ENCODE results near the gene TMX2. TPM values are rescaled to one million over a fixed set of nuclear protein-coding genes. Genes with fewer than 3 reads are reported as not detected.

TMX2 gene
- total and polyA plus RNA-seq, 10 donors: 36.0 to 57.0 (median 49.1) TPM

DNA sequence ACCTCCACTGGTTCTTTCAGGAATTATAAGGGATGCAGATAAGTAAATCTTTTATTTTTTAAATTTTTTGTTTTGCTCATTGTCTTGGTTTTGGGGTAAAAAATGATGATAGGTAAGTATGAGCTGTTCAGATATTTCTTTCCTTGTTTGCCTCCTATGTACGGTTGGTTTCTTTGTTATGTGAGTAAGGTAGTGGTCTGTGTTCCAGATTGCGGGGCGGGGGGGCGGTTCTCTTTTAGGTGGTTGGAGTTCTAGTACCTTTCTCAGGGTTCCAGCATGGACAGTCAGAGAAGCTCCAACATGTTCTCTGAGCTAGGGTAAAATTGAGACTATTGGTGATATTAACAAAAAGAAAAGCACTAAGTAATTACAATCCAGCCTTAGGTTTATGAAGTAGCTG lies 51.6 kb downstream of the TMX2 start:
- H3K9me3 ChIP-seq: no peaks in the 10 kb centered on the region
- no peaks in the 10 kb centered on the region for H3K36me3 ChIP-seq
- intact Hi-C loops (cut with DNase I; ENCODE audit: low total_unique reads): no loop called here
- DNase-seq: no peak
- no peaks in the 10 kb centered on the region for H3K27me3 ChIP-seq (replicated peaks in 1 of 7)
- H3K4me1 ChIP-seq: peaks cover under 1 to 76% (median 26%) of the 10 kb centered on the region in 6 donors
- 53 to 76% (median 64%) methylated on average over 4 of the region's 4 CpGs for WGBS, 5 donors
- H3K4me3 ChIP-seq: peak overlapping the region; percentile 41 to 69 (median 48)
- TF ChIP-seq POLR2AphosphoS5 (IDR thresholded peaks at IDR 0.05) (no peak), CTCF (IDR thresholded peaks at IDR 0.05 in 8 of 11, conservative IDR thresholded peaks at IDR 0.05 in 3 of 11) (no peak), POLR2A (IDR thresholded peaks at IDR 0.05) (no peak)
- H3K27ac ChIP-seq: peak overlapping the region; percentile 22 to 92 (median 85)

DNA sequence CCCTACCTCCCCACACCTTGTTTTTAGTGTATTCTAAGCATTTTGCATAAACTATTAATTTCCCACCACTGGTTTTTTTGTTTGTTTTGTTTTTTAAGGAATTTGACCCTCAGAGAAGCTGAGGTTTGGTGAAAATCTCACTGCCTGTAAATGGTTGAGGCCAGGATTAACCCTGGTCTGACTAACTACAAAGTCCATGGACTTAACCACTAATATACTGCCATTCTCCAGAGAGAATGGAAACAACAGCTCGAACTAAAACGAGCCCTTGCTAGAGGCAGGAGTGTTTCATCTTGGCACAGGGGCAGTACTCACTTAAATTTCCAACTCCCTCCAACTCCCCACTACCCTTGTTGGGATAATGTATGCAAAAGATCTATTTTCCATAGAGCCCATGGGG lies 52.2 kb downstream of the TMX2 start:
- no peaks in the 10 kb centered on the region for H3K9me3 ChIP-seq
- no peaks in the 10 kb centered on the region for H3K27me3 ChIP-seq (replicated peaks in 1 of 7)
- no peak for DNase-seq
- H3K4me3 ChIP-seq: peak overlapping the region in 7 of 8 donors; percentile 23 to 69 (median 49)
- no peaks in the 10 kb centered on the region for H3K36me3 ChIP-seq
- TF ChIP-seq CTCF (IDR thresholded peaks at IDR 0.05 in 8 of 11, conservative IDR thresholded peaks at IDR 0.05 in 3 of 11): no peak
- no peak for TF ChIP-seq POLR2AphosphoS5 (IDR thresholded peaks at IDR 0.05)
- TF ChIP-seq POLR2A (IDR thresholded peaks at IDR 0.05): no peak
- H3K4me1 ChIP-seq: peaks cover 5 to 81% (median 30%) of the 10 kb centered on the region in 6 donors
- peak overlapping the region in 6 of 8 donors; percentile 9 to 92 (median 88) for H3K27ac ChIP-seq
- intact Hi-C loops (cut with DNase I; ENCODE audit: low total_unique reads): no loop called here
- 52 to 75% (median 70%) methylated on average over 2 of the region's 2 CpGs for WGBS, 5 donors

- H3K4me3 ChIP-seq: peak overlapping the region in 5 of 8 donors; percentile 16 to 69 (median 49)
- WGBS, 5 donors: 35 to 62% (median 48%) methylated on average over 2 of the region's 2 CpGs
- H3K36me3 ChIP-seq: no peaks in the 10 kb centered on the region
- no peaks in the 10 kb centered on the region for H3K9me3 ChIP-seq
- TF ChIP-seq POLR2A (IDR thresholded peaks at IDR 0.05): no peak
- TF ChIP-seq POLR2AphosphoS5 (IDR thresholded peaks at IDR 0.05): no peak
- TF ChIP-seq CTCF (IDR thresholded peaks at IDR 0.05 in 8 of 11, conservative IDR thresholded peaks at IDR 0.05 in 3 of 11): no peak
- peak overlapping the region in 6 of 8 donors; percentile 9 to 92 (median 88) for H3K27ac ChIP-seq
- H3K27me3 ChIP-seq (replicated peaks in 1 of 7): no peaks in the 10 kb centered on the region
- no peak for DNase-seq
- intact Hi-C loops (cut with DNase I; ENCODE audit: low total_unique reads): no loop called here
- peaks cover 5 to 85% (median 33%) of the 10 kb centered on the region in 6 donors for H3K4me1 ChIP-seq
These were observed 52.6 kb downstream of the TMX2 start for GRCh38 chr11:57764972-57765371.

- no peak for TF ChIP-seq POLR2AphosphoS5 (IDR thresholded peaks at IDR 0.05)
- no peak for TF ChIP-seq POLR2A (IDR thresholded peaks at IDR 0.05)
- TF ChIP-seq CTCF (IDR thresholded peaks at IDR 0.05 in 8 of 11, conservative IDR thresholded peaks at IDR 0.05 in 3 of 11): no peak
- Histone ChIP-seq H3K36me3 (no peaks in the 10 kb centered on the region), H3K4me3 (no peak overlapping the region), H3K27ac (peak overlapping the region in 4 of 8 donors; percentile 5 to 48 (median 15)), H3K27me3 (replicated peaks in 1 of 7) (no peaks in the 10 kb centered on the region), H3K9me3 (no peaks in the 10 kb centered on the region), H3K4me1 (peaks cover 23 to 95% (median 68%) of the 10 kb centered on the region in 6 donors)
- DNase-seq: no peak
- intact Hi-C loops (cut with DNase I; ENCODE audit: low total_unique reads): no loop called here
- WGBS, 5 donors: 11 to 19% (median 18%) methylated on average over 1 of the region's 1 CpG
These were observed 58.4 kb downstream of the TMX2 start for GRCh38 chr11:57770793-57771192.
